HCT116 (cell line): ENCODE data around the gene NAA40. TPM values are rescaled to one million over a fixed set of nuclear protein-coding genes. Genes with fewer than 3 reads are reported as not detected.

ENCODE experiments used
- ATAC-seq: fragments of 200-7000 bp; cut with Tn5 transposase; 2 replicates; pipeline ENCODE4 v1.9.1; 2020; ENCODE audit warnings: mild to moderate bottlenecking, moderate library complexity
- BruUV-seq: library from RNA; stranded (reverse); fragments of 400-500 nt; replicated peaks from 2 replicates; lab custom pipeline; 2021; lab: Mats Ljungman, UMichigan
- CTCF ChIA-PET: fragments of 300-600 bp; sonication (Branson Sonifier 250); formaldehyde crosslinking; loops from one replicate; lab custom pipeline; 2021; ENCODE audit warnings: antibody characterized with exemption; lab: Charles Lee
- POLR2A ChIA-PET: fragments of 300-600, 350-600 bp; sonication (Branson Sonifier 250); formaldehyde crosslinking; loops from one replicate; lab custom pipeline; 2021; ENCODE audit warnings: antibody characterized with exemption; lab: Charles Lee
- RAD21 ChIA-PET, 2 experiments: fragments of 300-600 bp; sonication (Branson Sonifier 250); formaldehyde crosslinking; loops; one replicate each; lab custom pipeline; 2023; ENCODE audit warnings: low total read pairs in 2 of 2; ENCODE audit not compliant: uncharacterized antibody in 2 of 2, unreplicated experiment in 2 of 2, low non-redundant PET in 1 of 2; lab: Charles Lee
- DNase-seq: peaks from one replicate; pipeline ENCODE4 v3.0.0-alpha.2; 2010; ENCODE audit warnings: low read depth, low spot score
- H2AFZ ChIP-seq: fragments of 200-600 bp; shearing (Covaris generic), sonication (generic); 2 replicates; pipeline ENCODE4 v1.6.1; 2017; ENCODE audit warnings: low read depth, mixed run types, mixed read lengths, antibody characterized with exemption, low read length; ENCODE audit not compliant: poor library complexity, severe bottlenecking
- H3K27ac ChIP-seq: 2 replicates; pipeline ENCODE4 v1.5.1; 2012; ENCODE audit warnings: low read depth, low read length
- H3K27me3 ChIP-seq: fragments of 200-600 bp; sonication (generic); 2 replicates; pipeline ENCODE4 v1.6.1; 2016; ENCODE audit warnings: mixed run types, low read length, mixed read lengths; ENCODE audit not compliant: insufficient read depth
- H3K36me3 ChIP-seq, 2 experiments: fragments of 200-500 bp in 1 of 2; fragments of 200-600 bp in 1 of 2; sonication (Bioruptor generic) in 1 of 2; sonication (generic) in 1 of 2; 2 replicates each; pipeline versions ENCODE4 v1.5.1 to v1.6.1; 2014 to 2016; ENCODE audit warnings: low read length in 2 of 2, inconsistent platforms in 1 of 2, mixed read lengths in 1 of 2, mixed run types in 1 of 2; ENCODE audit not compliant: insufficient read depth in 2 of 2, control insufficient read depth in 1 of 2
- H3K4me1 ChIP-seq, 2 experiments: fragments of 200-600 bp in 1 of 2; sonication (generic) in 1 of 2; 2 replicates each; pipeline versions ENCODE4 v1.5.1 to v1.6.1; 2012 to 2017; ENCODE audit warnings: low read length in 2 of 2, inconsistent platforms in 1 of 2, mild to moderate bottlenecking in 1 of 2, mixed read lengths in 1 of 2, mixed run types in 1 of 2, moderate library complexity in 1 of 2; ENCODE audit not compliant: insufficient read depth in 2 of 2, control insufficient read depth in 1 of 2
- H3K4me2 ChIP-seq: fragments of 200-600 bp; sonication (generic); 2 replicates; pipeline ENCODE4 v1.6.1; 2017; ENCODE audit warnings: mixed run types, low read length, mixed read lengths
- H3K4me3 ChIP-seq, 2 experiments: fragments of 200-600 bp in 1 of 2; sonication (generic) in 1 of 2; replicated peaks in 1 of 2; 2 replicates each; pipeline ENCODE4 v1.5.1; 2011 to 2016; ENCODE audit warnings: low read length in 2 of 2, control low read depth in 1 of 2, low read depth in 1 of 2, mild to moderate bottlenecking in 1 of 2, mixed read lengths in 1 of 2, mixed run types in 1 of 2
- H3K79me2 ChIP-seq: fragments of 200-600 bp; sonication (generic); 2 replicates; pipeline ENCODE4 v1.6.1; 2017; ENCODE audit warnings: mild to moderate bottlenecking, mixed run types, low read length, moderate library complexity, mixed read lengths; ENCODE audit not compliant: insufficient read depth
- H3K9ac ChIP-seq: fragments of 200-600 bp; sonication (generic); 2 replicates; pipeline ENCODE4 v1.6.1; 2016; ENCODE audit warnings: low read length, mixed read lengths
- H3K9me2 ChIP-seq: fragments of 200-600 bp; sonication (generic), shearing (Covaris generic); 2 replicates; pipeline ENCODE4 v1.6.1; 2017; ENCODE audit warnings: mixed run types, mild to moderate bottlenecking, moderate library complexity; ENCODE audit not compliant: insufficient read depth
- H3K9me3 ChIP-seq, 2 experiments: fragments of 200-500 bp in 1 of 2; fragments of 200-600 bp in 1 of 2; sonication (Bioruptor generic) in 1 of 2; sonication (generic) in 1 of 2; 2 replicates each; pipeline ENCODE4 v1.6.1; 2014 to 2017; ENCODE audit warnings: low read length in 2 of 2, mixed read lengths in 2 of 2, inconsistent platforms in 1 of 2, low read depth in 1 of 2, mild to moderate bottlenecking in 1 of 2, mixed run types in 1 of 2, moderate library complexity in 1 of 2; ENCODE audit not compliant: control insufficient read depth in 1 of 2, insufficient read depth in 1 of 2
- H4K20me1 ChIP-seq: fragments of 200-600 bp; sonication (generic), shearing (Covaris generic); 2 replicates; pipeline ENCODE4 v1.6.1; 2017; ENCODE audit warnings: mixed run types, mild to moderate bottlenecking, moderate library complexity; ENCODE audit not compliant: insufficient read depth
- ATF3 ChIP-seq: IDR thresholded peaks from 2 replicates; pipeline ENCODE4 v1.6.1; 2012
- SIN3A ChIP-seq: IDR thresholded peaks from 2 replicates; pipeline ENCODE4 v1.6.1; 2012; ENCODE audit warnings: low read depth
- ZFX ChIP-seq: fragments of 450-650 bp; IDR thresholded peaks from 2 replicates; pipeline ENCODE4 v1.6.1; 2017
- intact Hi-C: fragments of 100-400 bp; cut with micrococcal nuclease; formaldehyde crosslinking; loops from 2 replicates; pipeline ENCODE4 v1.10.0; 2022
- total RNA-seq: library from RNA; stranded (reverse); gene quantifications from one replicate; pipeline ENCODE4 v1.2.1, GENCODE V29; 2021; ENCODE audit not compliant: unreplicated experiment

The NAA40 gene
- total RNA-seq, 1 experiment from 2014 or later, result 25.3 TPM

- H2AFZ ChIP-seq, result no peak overlapping the region
- peak; percentile 36; the same call in 1 of the 2 replicates for ATAC-seq
- CTCF ChIA-PET, result no interaction called here
These were observed 48.2 kb downstream of the NAA40 start for GRCh38 chr11:63986932-63987513.

DNA sequence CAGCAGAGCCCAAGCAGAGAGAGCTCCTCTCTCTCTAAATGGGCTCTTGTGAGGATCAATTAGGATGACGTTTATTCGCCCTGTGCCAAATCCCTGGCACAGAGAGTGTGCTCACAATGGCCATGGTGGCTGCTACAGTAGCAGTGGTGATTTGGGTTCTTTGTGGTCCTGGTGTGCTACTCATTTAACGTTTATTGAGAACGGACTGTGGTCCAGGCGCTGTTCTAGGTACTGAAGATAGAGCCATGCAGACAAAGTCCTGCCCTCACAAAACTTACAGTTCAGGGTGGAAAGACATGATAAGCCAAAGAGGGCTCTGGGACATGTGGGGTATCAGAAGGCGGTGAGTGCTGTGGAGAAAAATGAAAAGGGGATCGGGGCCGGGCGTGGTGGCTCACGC lies 52.8 kb downstream of the NAA40 start:
- BruUV-seq, result no TSS peak

More at GRCh38 chr11:63986932-63987513, 48.2 kb downstream of the NAA40 start:
- Histone ChIP-seq H3K9me2 (no peaks in the 10 kb centered on the region), H3K4me1 (peaks cover 7 to 28% of the 10 kb centered on the region in 2 experiments), H3K4me2 (peak overlapping the region; percentile 86), H3K27ac (peak overlapping the region; percentile 86), H3K9me3 (no peaks in the 10 kb centered on the region), H3K36me3 (peaks cover 8 to 28% of the 10 kb centered on the region in 2 experiments), H3K79me2 (peaks cover 46% of the 10 kb centered on the region), H3K27me3 (no peaks in the 10 kb centered on the region), H4K20me1 (no peaks in the 10 kb centered on the region), H3K4me3 (peak overlapping the region; percentile 76 to 86)
- intact Hi-C loops, result loop anchor here (1.0 kb wide), 1 partner anchor 49 kb away; no protein-coding TSS in a partner anchor
- POLR2A ChIA-PET, result no interaction called here
- RAD21 ChIA-PET, result no interaction called here
- TF ChIP-seq SIN3A, result no peak
- no peak for TF ChIP-seq ATF3
- peak; percentile 56; the same call in 1 of the 2 replicates for TF ChIP-seq ZFX
- TF ChIP-seq, all 23 proteins: peak for 1
- H3K9ac ChIP-seq, result peak overlapping the region; percentile 85
- DNase-seq, result no peak
- TSS peak; percentile 77 for BruUV-seq

More for the DNA sequence above, 52.8 kb downstream of the NAA40 start:
- Histone ChIP-seq H3K79me2 (peaks cover 44% of the 10 kb centered on the region), H3K9me2 (no peaks in the 10 kb centered on the region), H3K4me3 (no peak overlapping the region), H3K27ac (no peak overlapping the region), H3K9ac (no peak overlapping the region), H3K4me1 (peaks cover 3 to 18% of the 10 kb centered on the region in 2 experiments; a peak in 3 of 4 replicates), H3K4me2 (no peak overlapping the region), H3K27me3 (no peaks in the 10 kb centered on the region), H4K20me1 (no peaks in the 10 kb centered on the region), H3K9me3 (no peaks in the 10 kb centered on the region), H2AFZ (no peak overlapping the region), H3K36me3 (peaks cover 8 to 39% of the 10 kb centered on the region in 2 experiments)
- ChIA-PET RAD21 (no interaction called here), POLR2A (no interaction called here), CTCF (no interaction called here)
- intact Hi-C loops, result no loop called here
- no peak for TF ChIP-seq SIN3A
- no peak for DNase-seq
- no peak for ATAC-seq
